ENCODE measurements around the gene LNX1. TPM values are rescaled to one million over a fixed set of nuclear protein-coding genes. Genes with fewer than 3 reads are reported as not detected.

Gene LNX1
- total RNA-seq, 1 donor from 2014 or later = 4.4 TPM

GRCh38 chr4:53619431-53619830 is 28.1 kb upstream of the LNX1 start:
- Histone ChIP-seq H3K36me3 (ENCODE audit: insufficient read depth, low read length) (no peaks in the 10 kb centered on the region), H4K20me1 (ENCODE audit: insufficient read depth, low read length) (no peaks in the 10 kb centered on the region), H3K27ac (ENCODE audit: low read depth, low read length) (no peak overlapping the region), H2AFZ (ENCODE audit: low read depth, low read length) (no peak overlapping the region), H3K79me2 (ENCODE audit: insufficient read depth, low read length) (no peaks in the 10 kb centered on the region), H3K4me2 (ENCODE audit: low read length) (no peak overlapping the region), H3K27me3 (ENCODE audit: insufficient read depth, low read length) (no peaks in the 10 kb centered on the region), H3K4me3 (ENCODE audit: insufficient read depth, low read depth, low read length) (no peak overlapping the region), H3K9ac (ENCODE audit: low read length) (no peak overlapping the region), H3K4me1 (ENCODE audit: insufficient read depth, low read length) (no peaks in the 10 kb centered on the region), H3K9me3 (ENCODE audit: insufficient read depth, low read depth, low read length) (no peaks in the 10 kb centered on the region)
- H3K27me3 Mint-ChIP-seq (ENCODE audit: low read depth, unreplicated experiment) = no peaks in the 10 kb centered on the region
- FAIRE-seq (no peak), DNase-seq (ENCODE audit: low read depth) (no peak)
- TF ChIP-seq, protein P1, sequence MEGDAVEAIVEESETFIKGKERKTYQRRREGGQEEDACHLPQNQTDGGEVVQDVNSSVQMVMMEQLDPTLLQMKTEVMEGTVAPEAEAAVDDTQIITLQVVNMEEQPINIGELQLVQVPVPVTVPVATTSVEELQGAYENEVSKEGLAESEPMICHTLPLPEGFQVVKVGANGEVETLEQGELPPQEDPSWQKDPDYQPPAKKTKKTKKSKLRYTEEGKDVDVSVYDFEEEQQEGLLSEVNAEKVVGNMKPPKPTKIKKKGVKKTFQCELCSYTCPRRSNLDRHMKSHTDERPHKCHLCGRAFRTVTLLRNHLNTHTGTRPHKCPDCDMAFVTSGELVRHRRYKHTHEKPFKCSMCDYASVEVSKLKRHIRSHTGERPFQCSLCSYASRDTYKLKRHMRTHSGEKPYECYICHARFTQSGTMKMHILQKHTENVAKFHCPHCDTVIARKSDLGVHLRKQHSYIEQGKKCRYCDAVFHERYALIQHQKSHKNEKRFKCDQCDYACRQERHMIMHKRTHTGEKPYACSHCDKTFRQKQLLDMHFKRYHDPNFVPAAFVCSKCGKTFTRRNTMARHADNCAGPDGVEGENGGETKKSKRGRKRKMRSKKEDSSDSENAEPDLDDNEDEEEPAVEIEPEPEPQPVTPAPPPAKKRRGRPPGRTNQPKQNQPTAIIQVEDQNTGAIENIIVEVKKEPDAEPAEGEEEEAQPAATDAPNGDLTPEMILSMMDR (IDR thresholded peaks at IDR 0.05; ENCODE audit: insufficient read depth, low read depth, low read length) = no peak
- H3K4me3 Mint-ChIP-seq (ENCODE audit: unreplicated experiment) = no peak overlapping the region
- H3K4me1 Mint-ChIP-seq (ENCODE audit: low read depth, unreplicated experiment) = peaks cover 7% of the 10 kb centered on the region
- H3K9me3 Mint-ChIP-seq (ENCODE audit: unreplicated experiment) = peaks cover 1% of the 10 kb centered on the region
- H3K36me3 Mint-ChIP-seq (ENCODE audit: low read depth, unreplicated experiment) = no peaks in the 10 kb centered on the region
- no peak overlapping the region for H3K27ac Mint-ChIP-seq (ENCODE audit: unreplicated experiment)

DNA sequence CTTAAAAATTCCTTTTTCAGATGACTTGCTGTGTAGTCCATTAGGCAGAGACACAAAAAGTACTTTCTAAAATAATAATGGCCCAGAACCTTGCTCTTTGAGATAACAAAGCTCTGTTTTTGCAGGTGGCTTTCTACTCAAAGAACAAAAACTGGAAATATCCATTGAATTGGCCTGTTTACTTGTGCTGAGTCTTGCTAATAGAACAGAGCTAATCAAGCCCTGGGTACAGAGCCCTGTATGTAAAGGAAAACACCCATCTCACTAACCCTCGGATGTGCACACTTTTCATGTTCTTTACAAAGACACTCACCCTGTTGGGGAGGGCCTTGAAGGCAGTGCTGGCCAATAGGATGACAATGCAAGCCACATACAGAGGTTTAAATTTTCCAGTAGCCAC is 27.0 kb upstream of the LNX1 start:
- Histone ChIP-seq H3K27me3 (ENCODE audit: insufficient read depth, low read length) (no peaks in the 10 kb centered on the region), H4K20me1 (ENCODE audit: insufficient read depth, low read length) (no peaks in the 10 kb centered on the region), H3K9ac (ENCODE audit: low read length) (no peak overlapping the region), H3K4me3 (ENCODE audit: insufficient read depth, low read depth, low read length) (no peak overlapping the region), H3K9me3 (ENCODE audit: insufficient read depth, low read depth, low read length) (no peaks in the 10 kb centered on the region), H3K27ac (ENCODE audit: low read depth, low read length) (no peak overlapping the region), H3K4me2 (ENCODE audit: low read length) (no peak overlapping the region), H3K4me1 (ENCODE audit: insufficient read depth, low read length) (no peaks in the 10 kb centered on the region), H3K36me3 (ENCODE audit: insufficient read depth, low read length) (no peaks in the 10 kb centered on the region), H3K79me2 (ENCODE audit: insufficient read depth, low read length) (no peaks in the 10 kb centered on the region), H2AFZ (ENCODE audit: low read depth, low read length) (no peak overlapping the region)
- H3K27ac Mint-ChIP-seq (ENCODE audit: unreplicated experiment) = no peak overlapping the region
- peaks cover 7% of the 10 kb centered on the region for H3K4me1 Mint-ChIP-seq (ENCODE audit: low read depth, unreplicated experiment)
- H3K36me3 Mint-ChIP-seq (ENCODE audit: low read depth, unreplicated experiment) = no peaks in the 10 kb centered on the region
- FAIRE-seq = no peak
- H3K27me3 Mint-ChIP-seq (ENCODE audit: low read depth, unreplicated experiment) = no peaks in the 10 kb centered on the region
- peaks cover 3% of the 10 kb centered on the region for H3K9me3 Mint-ChIP-seq (ENCODE audit: unreplicated experiment)
- no peak for DNase-seq (ENCODE audit: low read depth)
- H3K4me3 Mint-ChIP-seq (ENCODE audit: unreplicated experiment) = no peak overlapping the region
- no peak for TF ChIP-seq EZH2 (IDR thresholded peaks at IDR 0.05; ENCODE audit: insufficient read depth, low read length)
- TF ChIP-seq, protein P1 (IDR thresholded peaks at IDR 0.05; ENCODE audit: insufficient read depth, low read depth, low read length) = no peak

DNA sequence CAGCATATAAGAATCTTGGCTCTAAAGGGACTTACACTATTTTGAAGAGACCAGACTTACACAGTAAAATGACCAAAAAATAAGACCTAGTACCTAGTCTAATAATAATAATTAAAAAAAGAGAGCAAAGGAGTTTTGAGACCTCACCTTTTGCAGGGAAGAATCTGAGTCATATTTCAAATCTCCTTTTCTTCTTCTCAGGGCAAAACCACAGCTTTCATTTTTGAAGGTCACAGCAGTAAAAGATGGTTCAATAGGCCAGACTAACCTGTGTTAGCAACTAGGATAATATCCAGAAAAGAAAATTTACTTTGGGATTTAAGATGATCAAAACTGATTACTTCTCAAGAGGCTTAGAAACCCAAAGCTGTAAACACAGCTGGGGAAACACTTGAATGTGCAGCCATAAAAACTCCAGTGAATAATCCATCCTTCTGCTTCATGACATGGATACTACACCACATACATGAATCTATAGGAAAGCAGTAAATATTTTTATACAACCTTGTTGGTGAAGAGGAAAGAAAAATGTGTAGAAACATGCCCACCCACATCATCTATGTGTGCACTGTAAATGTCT is 25.9 kb upstream of the LNX1 start:
- Histone ChIP-seq H3K4me2 (ENCODE audit: low read length) (no peak overlapping the region), H3K79me2 (ENCODE audit: insufficient read depth, low read length) (no peaks in the 10 kb centered on the region), H3K27ac (ENCODE audit: low read depth, low read length) (no peak overlapping the region), H2AFZ (ENCODE audit: low read depth, low read length) (no peak overlapping the region), H3K36me3 (ENCODE audit: insufficient read depth, low read length) (no peaks in the 10 kb centered on the region), H3K4me1 (ENCODE audit: insufficient read depth, low read length) (no peaks in the 10 kb centered on the region), H4K20me1 (ENCODE audit: insufficient read depth, low read length) (no peaks in the 10 kb centered on the region), H3K4me3 (ENCODE audit: insufficient read depth, low read depth, low read length) (no peak overlapping the region), H3K9me3 (ENCODE audit: insufficient read depth, low read depth, low read length) (no peaks in the 10 kb centered on the region), H3K9ac (ENCODE audit: low read length) (no peak overlapping the region), H3K27me3 (ENCODE audit: insufficient read depth, low read length) (no peaks in the 10 kb centered on the region)
- FAIRE-seq (no peak), DNase-seq (ENCODE audit: low read depth) (no peak)
- TF ChIP-seq EZH2 (IDR thresholded peaks at IDR 0.05; ENCODE audit: insufficient read depth, low read length) = no peak
- TF ChIP-seq, protein P1 (IDR thresholded peaks at IDR 0.05; ENCODE audit: insufficient read depth, low read depth, low read length) = no peak
- H3K4me1 Mint-ChIP-seq (ENCODE audit: low read depth, unreplicated experiment) = peaks cover 5% of the 10 kb centered on the region
- H3K27me3 Mint-ChIP-seq (ENCODE audit: low read depth, unreplicated experiment) = no peaks in the 10 kb centered on the region
- H3K4me3 Mint-ChIP-seq (ENCODE audit: unreplicated experiment) = no peak overlapping the region
- peaks cover 3% of the 10 kb centered on the region for H3K9me3 Mint-ChIP-seq (ENCODE audit: unreplicated experiment)
- H3K36me3 Mint-ChIP-seq (ENCODE audit: low read depth, unreplicated experiment) = no peaks in the 10 kb centered on the region
- no peak overlapping the region for H3K27ac Mint-ChIP-seq (ENCODE audit: unreplicated experiment)
